Activated T-cell treated with anti-CD3 and anti-CD28 coated beads, Interleukin-2, amount 50 U/mL, for 1 hour (primary cell): ENCODE data around the gene MYLK4.
A peak's percentile ranks its signal among the peaks of the same experiment; 100 is the strongest.
"Not testable (repeated sequence)": the region's sequence is repeated elsewhere in the genome, so short reads cannot be mapped to it uniquely, and the experiment has no call there.

Experiments used
- DNase-seq: peaks from one replicate; pipeline ENCODE4 v3.0.0-alpha.2; 2020

Gene MYLK4

DNA sequence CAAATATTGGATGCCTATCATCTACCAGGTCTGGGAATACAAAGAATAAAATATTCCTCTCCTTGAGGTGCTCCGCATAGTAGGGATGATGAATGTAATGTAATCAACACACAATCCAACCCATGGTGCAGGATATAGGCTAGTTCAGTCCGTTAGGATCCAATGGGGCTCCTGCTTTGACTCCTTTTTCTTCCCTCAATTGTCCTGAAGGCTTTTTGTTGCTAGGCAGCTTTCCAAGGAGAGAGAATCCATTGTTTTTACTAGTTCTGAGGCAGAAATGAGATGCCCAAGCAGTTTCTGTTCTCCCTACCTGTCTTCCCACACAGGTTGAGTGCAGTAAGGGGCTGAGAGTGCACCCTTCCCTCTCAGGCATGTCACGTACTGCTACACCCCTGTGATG, 26.5 kb upstream of the MYLK4 start:
- DNase-seq = no peak

DNA sequence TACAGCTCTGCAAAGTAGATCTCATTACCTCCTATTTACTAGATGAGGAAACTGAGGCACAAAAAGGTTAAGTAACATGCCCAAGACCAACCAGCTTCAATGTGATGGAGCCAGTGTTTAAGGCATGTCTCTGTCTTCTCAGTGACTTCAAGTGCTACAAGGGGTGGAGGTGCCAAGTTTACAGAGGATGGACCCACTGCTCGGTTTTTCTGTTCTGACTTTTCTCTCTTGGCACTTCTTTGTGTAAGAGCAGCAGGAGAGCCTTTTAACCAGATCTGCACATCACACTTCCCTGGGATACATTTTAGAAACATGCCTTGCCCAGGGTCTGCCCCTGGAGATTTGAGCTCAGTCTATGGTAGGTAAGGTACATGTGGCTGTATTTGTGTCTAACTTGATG, 24.3 kb upstream of the MYLK4 start:
- DNase-seq = no peak

DNA sequence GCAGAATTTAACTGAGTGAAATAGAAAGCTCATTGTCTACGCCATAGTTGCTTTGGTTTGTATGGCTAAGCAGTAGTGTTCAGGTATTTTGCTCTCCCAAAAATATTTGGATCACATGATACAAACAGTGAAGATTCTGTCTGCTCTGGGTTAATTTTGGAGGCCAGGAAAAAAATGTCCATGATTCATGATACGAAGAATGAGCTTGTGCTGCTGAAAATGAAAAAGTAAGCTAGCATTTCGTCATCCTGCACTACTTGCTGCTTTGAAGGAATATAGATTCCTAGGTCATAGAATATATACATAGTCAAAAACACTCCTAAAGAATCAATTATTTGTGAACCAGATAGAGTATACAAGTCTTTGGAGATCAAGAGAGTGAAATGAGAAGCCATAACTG, 22.7 kb upstream of the MYLK4 start:
- DNase-seq = no peak

DNA sequence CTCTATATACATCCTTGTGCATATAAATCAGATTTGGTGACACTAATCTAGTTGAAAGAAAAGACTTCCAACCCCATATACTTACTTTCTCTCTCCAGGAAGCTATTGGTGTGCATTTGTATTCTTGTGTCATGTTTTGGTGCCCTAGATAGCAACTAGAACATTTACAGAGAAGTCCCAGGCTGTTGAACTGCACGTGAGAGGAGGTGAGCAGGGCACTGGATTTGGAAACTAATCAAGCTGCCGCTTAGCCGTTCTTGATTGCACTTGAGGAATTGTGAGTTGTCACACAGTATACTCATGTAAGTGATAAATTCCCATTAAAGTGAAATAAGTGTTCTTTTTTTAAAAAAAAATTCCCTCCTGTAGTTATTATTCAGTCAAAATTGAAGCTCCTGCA, 22.1 kb upstream of the MYLK4 start:
- no peak for DNase-seq

DNA sequence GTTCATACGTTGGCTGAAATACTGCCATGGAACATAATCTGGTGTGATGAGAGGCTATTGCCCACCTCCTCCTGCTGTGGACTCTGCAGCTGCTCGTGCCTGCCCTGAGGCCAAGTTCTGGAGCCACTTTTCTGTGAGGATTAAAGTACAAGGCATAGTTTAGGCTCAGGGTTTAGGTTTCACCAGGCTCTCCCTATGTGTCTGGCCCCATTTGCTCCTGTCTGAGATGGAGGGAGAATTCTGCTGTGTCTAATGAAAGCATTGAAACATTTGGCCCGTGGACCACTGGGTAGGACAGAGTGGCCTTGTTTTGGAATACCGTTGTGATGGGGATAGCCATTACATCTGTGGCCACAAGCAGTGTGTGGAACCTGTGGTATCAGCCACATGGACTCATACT, 20.4 kb upstream of the MYLK4 start:
- DNase-seq = no peak

DNA sequence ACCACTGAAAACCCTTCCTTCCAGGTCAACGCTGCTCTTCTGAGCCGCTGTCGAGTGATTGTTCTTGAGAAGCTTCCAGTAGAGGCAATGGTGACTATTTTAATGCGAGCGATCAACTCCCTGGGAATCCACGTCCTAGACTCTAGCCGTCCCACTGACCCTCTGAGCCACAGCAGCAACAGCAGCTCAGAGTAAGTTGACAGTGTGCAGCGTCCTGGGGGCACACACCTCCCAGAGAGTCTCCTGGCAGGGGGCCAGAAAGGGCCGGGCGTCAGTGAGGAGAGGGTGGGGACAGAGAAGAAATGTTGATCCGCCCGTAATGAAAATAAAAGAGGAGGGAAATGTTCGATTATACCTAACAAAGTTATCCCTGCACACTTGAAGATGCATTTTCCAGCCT, 19.4 kb upstream of the MYLK4 start:
- no peak for DNase-seq

DNA sequence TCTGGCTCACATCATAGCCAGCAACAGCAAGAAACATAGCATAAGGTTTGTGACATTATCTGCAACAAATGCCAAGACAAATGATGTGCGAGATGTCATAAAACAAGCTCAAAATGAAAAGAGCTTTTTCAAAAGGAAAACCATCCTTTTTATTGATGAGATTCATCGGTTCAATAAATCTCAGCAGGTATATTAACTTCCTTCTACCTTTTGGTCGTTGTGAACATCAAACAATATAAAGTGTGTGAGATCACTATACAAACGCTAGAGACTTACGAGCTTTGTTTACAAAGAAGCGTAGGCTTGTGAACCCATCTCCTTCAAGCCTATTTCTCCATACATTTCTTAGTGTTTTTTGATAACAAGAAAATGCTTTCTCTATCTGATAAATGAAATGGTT, 18.0 kb upstream of the MYLK4 start:
- no peak for DNase-seq

DNA sequence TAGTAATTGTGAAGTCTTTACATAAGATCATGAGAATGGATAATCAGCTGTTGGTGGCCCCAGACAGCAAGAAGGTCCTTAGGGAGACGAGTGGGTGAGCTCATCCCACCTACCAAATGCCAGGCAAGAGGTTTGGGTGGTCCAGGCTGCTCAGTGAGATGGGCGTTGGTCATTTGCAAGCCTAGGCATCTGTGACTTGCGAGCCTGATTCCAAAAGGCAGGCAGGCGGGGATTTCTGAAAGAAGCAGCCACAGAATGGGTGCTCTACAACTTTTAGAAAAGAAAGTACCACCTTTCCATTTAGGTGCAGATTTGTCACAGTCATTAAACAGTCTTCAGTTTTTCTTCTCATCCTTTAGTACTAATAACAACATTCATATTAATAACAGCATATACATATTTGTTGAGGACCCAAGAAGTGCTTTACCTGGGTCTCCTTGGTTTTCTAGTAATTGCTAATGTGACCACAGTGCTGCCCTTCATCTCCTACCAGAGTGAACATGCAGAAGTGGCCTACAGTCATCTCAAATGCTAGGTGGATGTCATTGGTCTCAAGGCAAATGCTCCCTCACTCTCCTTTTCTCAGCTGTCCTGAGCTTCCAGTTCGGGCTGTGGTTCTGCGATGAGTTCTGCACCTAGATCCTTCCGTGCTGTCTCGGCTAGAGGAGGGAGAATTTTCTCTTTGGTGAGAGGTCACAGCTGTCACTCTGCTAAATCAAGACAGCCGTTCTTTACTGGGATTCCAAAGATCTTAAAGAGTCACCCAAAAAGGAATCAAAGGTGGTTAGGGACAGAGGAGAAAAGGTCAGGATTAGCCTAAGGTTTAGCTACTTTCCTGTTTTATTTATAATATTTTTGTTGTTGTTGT, 17.2 kb upstream of the MYLK4 start:
- DNase-seq = no peak

DNA sequence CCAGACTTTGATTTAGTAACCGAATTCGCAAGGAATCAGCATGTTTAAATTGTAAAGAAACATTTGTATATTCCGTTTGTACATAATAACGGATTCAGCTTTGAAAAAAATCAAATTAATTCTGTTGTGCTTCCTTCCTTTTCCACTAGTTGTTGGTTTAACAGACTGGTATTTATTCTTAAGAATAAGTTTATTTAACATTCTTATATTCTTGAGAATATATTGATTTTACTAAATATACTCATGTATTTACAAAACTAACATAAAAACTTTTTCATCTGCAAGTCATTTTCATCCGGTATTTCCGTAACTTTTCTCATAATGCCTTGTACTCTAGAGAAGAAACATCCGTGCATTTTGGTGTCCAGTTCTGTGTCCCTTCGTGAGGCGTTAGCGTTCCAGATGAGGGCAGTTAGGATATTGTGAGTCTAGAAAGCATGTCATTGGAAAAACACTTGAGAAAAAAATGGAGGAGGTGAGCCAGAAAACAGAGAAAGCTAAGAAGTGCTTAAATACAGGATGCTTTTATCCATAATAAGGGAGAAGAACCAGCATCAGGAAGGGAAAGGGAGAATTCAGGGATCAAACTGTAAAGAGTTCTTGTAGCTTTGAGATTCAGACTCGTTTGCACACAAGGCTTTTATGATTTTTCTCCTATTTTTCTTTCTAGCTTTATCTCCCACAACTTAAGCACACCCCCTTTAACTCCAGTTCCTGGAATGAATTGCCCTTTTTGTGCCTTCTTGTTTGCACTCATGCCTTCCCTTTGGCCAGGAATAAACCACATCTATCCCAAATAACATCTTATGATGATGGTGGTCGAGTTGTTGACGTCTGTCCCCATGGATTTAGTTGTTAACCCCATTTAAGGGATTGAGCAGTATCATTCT, 16.3 kb upstream of the MYLK4 start:
- no peak for DNase-seq

DNA sequence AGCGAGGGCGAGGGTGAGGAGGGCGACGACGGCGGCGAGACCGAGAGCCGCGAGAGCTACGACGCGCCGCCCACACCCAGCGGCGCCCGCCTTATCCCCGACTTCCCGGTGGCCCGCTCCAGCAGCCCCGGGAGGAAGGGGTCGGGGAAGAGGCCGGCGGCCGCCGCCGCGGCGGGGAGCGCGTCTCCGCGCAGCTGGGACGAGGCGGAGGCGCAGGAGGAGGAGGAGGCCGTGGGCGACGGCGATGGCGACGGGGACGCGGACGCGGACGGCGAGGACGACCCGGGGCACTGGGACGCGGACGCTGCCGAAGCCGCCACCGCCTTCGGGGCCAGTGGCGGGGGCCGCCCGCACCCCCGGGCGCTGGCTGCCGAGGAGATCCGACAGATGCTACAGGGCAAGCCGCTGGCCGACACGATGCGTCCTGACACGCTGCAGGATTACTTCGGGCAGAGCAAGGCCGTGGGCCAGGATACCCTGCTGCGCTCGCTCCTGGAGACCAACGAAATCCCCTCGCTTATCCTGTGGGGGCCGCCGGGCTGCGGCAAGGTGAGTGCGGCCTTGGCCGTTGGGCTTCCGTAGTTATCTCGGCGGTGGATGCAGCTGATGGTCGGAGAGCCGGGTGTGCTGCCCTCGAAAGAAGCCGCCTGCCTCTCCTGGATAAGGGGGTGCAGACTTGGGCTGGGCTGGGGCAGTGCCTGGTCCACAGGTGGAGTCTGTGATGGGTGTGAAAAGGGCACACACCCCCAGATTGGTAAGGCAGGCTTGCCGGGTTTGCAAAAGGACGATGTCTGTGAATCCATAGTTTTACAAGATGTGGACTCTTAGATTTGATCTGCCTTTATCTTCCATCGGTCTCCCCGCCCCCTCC, 15.4 kb upstream of the MYLK4 start:
- DNase-seq = no peak

DNA sequence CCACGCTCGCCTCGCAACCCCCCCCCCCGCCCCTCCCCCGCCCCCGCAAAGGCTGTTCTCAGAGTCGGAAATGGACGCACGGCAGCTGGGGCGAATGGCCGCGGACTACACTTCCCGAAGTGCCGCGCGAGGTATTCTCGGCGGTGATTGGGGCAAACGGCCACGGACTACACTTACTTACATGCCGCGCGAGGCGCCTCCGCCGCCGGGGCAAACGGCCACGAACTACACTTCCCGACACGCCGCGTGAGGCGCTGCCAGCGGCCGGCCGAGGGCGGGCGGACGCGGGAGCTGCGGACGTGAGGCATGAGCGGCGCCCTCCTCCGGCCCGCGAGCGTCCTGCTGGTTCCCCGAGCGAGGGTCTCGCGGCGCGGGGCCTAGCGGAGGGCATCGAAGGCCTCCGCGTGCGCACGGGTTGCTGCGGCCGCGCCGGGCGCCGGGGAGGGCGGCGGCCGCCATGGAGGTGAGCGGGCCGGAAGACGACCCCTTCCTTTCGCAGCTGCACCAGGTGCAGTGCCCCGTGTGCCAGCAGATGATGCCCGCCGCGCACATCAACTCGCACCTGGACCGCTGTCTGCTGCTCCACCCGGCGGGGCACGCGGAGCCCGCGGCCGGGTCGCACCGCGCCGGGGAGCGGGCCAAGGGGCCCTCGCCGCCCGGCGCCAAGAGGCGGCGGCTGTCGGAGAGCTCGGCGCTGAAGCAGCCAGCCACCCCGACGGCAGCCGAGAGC, 14.6 kb upstream of the MYLK4 start, which contains the start of gene WRNIP1:
Gene WRNIP1, plus strand, starts transcription at position 228 of the 730 bp plus-strand sequence. Its CDS starts 230 bp downstream, at position 458.
- DNase-seq = peak; percentile 95

DNA sequence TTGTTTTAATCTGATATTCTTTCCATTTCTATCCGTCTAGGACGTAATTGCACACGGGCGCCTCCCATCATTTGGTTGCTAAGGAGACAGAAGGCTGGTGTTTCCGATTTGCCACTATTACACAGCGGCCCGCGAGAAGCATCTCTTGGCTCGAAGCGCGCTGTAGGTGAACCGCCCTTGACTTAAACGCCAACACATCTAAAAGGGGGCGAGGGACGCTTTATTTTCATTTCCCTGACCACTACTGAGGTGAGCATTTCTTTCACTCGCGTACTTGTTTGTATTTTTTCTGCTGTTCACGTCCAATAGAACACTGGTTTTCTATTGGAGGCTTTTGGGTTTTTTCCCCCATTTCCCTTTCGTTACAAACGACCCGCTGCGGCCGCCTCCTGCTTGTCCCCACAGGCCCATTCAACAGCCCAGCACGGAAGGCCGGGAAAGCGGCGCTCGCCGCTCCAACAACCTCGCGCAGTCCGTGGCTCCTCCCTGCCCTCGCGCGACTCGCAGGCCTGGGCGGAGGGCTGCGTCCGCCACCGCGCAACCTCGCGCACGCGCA, 14.0 kb upstream of the MYLK4 start:
- DNase-seq = peak; percentile 70

DNA sequence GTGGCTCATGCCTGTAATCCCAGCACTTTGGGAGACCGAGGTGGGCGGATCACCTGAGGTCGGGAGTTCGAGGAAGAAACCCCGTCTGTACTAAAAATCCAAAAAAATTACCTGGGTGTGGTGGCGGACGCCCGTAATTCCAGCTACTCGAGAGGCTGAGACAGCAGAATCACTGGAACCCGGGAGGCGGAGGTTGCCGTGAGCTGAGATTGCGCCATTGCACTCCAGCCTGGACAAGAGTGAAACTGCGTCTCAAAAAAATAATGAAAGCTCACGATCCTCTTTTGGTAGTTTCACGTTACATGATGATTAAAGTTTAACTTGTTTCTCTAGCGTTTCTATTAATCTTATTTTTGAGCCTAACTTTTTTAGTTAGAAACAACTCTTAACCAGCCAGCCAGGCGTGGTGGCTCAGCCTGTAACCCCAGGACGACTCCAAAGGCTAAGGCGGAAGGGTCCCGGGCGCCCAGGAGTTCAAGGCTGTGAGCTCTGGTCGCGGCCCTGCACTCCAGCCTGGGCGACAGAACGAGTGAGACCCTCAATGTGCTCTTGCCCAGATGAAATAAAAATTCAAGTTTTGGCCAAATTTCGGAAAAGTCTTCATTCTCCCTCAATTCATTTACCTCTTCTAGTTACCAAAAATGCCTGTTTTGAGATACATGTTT, 13.3 kb upstream of the MYLK4 start:
- DNase-seq = no peak

DNA sequence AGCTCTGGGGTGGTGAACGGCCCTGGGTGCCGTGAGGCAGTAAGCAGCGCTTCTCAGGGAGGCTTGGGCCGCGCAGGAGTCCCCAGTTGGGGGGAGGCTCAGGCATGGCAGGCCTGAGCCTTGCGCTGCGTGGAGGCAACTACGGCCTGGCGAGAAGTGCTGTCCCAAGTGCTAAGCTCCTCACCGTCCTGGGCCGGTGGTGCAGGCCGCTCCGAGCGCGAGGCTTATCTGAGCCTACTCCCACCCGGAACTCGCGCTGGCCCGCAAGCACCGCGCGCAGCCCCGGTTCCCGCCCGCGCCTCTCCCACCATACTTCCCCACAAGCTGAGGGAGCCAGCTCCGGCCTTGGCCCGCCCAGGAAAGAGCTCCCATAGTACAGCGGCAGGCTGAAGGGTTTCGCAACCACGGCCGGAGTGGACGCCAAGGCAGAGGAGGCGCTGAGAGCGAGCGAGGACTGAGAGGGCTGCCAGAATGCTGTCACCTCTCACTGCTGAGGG, 12.7 kb upstream of the MYLK4 start:
- no peak for DNase-seq

DNA sequence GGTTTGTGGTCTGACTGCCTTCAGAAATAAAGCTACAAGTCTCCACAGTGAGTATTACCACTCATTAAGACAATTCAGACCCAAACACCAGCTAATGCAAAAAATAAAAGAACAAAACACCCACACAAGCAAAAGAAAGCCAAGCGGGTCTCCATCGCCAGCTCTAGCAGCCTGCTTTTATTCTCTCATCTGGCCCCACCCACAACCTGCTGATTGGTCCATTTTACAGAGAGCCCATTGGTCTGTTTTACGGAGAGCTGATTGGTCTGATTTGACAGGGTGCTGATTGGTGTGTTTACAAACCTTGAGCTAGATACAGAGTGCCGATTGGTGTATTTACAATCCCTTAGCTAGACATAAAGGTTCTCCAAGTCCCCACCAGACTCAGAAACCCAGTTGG, 12.1 kb upstream of the MYLK4 start:
- not testable (repeated sequence) for DNase-seq

DNA sequence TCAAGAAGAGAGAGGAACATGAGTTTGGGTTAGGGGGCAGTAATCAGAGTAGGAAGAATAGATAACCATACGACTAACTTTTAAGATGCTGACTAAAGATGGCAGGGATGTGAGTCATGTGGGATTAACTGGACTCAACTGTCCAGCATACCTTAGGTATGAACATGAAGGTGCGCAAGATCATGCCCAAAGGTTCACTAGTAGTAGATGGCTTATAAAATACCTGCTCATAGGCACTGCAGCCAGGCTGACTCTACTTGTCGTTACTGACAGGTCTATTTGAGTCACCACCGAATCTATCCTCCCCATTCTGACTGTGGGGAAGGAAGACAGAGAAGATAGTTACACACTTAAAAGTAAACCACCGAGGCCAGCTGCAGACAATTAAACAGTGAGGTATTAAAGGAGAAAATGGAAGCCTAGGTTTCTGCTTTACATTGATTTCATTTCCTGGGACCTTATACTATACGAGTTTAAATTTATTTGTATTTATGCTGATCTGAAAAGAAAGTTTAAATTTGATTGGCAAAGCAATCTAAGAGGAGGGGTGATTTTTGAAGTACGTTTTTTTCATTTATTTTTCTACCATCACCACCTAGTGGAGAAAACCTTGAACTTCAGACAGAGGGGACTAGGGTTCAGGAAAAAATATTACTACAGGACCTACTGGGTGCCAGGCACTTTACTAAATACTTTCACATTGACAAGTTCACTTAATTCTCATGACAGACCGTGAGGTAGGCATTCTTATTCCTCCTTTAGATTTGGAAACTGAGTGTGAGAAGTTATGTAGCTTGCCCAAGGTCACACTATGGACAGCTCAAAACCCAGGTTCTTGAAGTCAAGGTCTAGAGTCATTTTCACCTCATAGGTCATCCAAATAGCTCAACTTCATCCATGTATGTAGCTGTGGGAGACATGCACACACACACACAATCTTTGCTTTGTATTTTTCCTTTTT, 10.4 kb upstream of the MYLK4 start:
- DNase-seq = no peak

DNA sequence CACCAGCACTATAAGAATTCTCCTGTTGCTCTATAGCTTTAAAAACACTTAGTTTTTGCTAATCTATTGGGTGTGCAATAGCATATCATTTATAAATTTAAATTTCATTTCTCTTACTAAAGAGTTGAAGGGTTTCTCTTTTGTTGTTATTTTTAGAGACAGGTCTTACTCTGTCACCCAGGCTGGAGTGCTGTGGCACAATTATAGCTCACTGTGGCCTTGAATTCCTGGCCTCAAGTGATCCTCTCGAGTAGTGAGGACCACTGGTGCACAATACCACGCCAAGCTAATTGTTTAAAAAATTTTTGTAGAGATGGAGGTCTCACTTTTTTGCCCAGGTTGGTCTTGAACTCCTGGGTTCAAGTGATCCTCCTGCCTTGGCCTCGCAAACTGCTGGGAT, 8.3 kb upstream of the MYLK4 start:
- no peak for DNase-seq

DNA sequence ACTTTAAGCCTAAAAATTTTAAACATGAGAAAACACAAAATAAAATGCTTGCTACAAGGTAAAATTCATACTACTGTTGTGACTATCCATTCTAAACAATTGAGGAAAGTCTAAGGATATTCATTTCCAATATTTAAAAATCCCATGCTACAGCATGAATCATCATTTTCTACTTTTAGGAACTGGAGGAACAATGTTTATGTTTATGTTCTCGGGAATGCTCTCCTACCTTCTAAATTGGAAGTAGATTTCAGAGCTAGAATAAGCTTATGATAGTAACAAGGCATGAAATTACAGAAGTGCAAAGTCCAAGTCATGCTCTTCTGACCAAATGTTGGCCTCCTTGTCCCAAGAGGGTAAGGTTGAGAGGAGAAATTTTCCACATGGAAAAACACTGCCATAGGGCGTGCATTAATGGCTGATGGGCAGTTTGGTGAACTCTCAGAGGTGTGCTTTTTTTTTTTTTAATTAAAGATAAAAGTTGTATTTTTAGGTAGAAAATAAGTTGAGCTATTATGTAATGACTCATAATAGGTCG, 6.0 kb upstream of the MYLK4 start:
- DNase-seq = no peak

DNA sequence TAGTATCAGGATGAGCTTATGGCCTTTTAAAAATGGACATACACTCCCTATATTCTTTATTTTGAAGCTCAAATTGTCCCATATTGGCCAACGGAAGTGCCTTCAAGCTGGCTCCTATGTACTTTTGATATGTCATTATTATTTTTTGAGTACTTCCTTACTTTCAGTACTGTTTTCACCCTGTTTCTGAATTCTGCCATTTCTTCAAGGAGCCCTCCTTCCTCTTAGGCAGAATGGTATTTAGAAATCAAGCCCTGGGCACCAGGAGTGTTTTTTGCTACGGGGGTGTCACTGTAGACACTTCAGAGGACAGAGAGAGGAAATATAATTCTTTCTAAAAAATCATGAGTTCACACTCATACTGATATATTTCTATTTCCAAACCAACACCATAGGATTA, 5.5 kb upstream of the MYLK4 start:
- no peak for DNase-seq

DNA sequence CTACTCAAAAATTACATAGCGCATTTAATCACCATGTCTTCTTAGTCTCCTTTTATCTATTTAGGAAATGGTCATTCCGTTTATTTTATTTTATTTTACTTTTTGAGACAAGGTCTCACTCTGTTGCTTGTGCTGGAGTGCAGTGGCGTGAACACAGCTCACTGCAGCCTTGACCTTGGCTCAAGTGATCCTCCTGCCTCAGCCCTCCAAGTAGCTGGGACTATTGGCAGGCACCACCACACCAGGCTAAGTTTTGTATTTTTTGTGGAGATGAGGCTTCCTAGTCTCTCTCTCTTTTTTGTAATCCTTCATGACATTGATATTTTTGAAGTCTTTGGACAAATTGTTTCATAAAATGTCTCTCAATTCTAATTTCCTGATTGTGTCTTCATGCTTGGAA, 4.7 kb upstream of the MYLK4 start:
- no peak for DNase-seq
